ENCODE measurements around the gene HPCAL1. TPM values are rescaled to one million over a fixed set of nuclear protein-coding genes. Genes with fewer than 3 reads are reported as not detected.

Gene HPCAL1
- total RNA-seq, 1 donor from 2014 or later, result 110 TPM

GRCh38 chr2:10326151-10326616 is 23.5 kb downstream of the HPCAL1 start:
- no peak overlapping the region for H3K4me3 Mint-ChIP-seq (ENCODE audit: low read depth)
- no peaks in the 10 kb centered on the region for H3K27me3 Mint-ChIP-seq (ENCODE audit: low read depth)
- intact Hi-C loops (cut with micrococcal nuclease), result no loop called here
- H3K36me3 Mint-ChIP-seq (ENCODE audit: low read depth), result peaks cover 25% of the 10 kb centered on the region
- no peak overlapping the region for H3K27ac Mint-ChIP-seq
- no peak for DNase-seq (ENCODE audit: low spot score)
- no peaks in the 10 kb centered on the region for H3K9me3 Mint-ChIP-seq
- peaks cover 56% of the 10 kb centered on the region for H3K4me1 Mint-ChIP-seq (ENCODE audit: low read depth)

GRCh38 chr2:10326707-10327594 is 24.2 kb downstream of the HPCAL1 start:
- intact Hi-C loops (cut with micrococcal nuclease), result no loop called here
- peaks cover 60% of the 10 kb centered on the region for H3K4me1 Mint-ChIP-seq (ENCODE audit: low read depth)
- no peak for DNase-seq (ENCODE audit: low spot score)
- H3K4me3 Mint-ChIP-seq (ENCODE audit: low read depth), result no peak overlapping the region
- H3K9me3 Mint-ChIP-seq, result no peaks in the 10 kb centered on the region
- H3K27ac Mint-ChIP-seq, result peak overlapping the region; percentile 3
- H3K36me3 Mint-ChIP-seq (ENCODE audit: low read depth), result peaks cover 19% of the 10 kb centered on the region
- H3K27me3 Mint-ChIP-seq (ENCODE audit: low read depth), result no peaks in the 10 kb centered on the region

GRCh38 chr2:10327896-10328669 is 25.4 kb downstream of the HPCAL1 start:
- Mint-ChIP-seq H3K4me3 (ENCODE audit: low read depth) (no peak overlapping the region), H3K4me1 (ENCODE audit: low read depth) (peaks cover 70% of the 10 kb centered on the region), H3K9me3 (no peaks in the 10 kb centered on the region), H3K27me3 (ENCODE audit: low read depth) (no peaks in the 10 kb centered on the region), H3K36me3 (ENCODE audit: low read depth) (peaks cover 20% of the 10 kb centered on the region), H3K27ac (peak overlapping the region; percentile 48)
- intact Hi-C loops (cut with micrococcal nuclease), result loop anchor here (1.0 kb wide), 1 partner anchor 203 kb away; no protein-coding TSS in a partner anchor
- no peak for DNase-seq (ENCODE audit: low spot score)

GRCh38 chr2:10328670-10329579 is 26.2 kb downstream of the HPCAL1 start:
- Mint-ChIP-seq H3K27ac (peak overlapping the region; percentile 92), H3K36me3 (ENCODE audit: low read depth) (peaks cover 18% of the 10 kb centered on the region), H3K4me3 (ENCODE audit: low read depth) (peak overlapping the region; percentile 17)

GRCh38 chr2:10329580-10329879 is 26.8 kb downstream of the HPCAL1 start:
- H3K4me3 Mint-ChIP-seq (ENCODE audit: low read depth), result peak overlapping the region; percentile 95
- H3K27me3 Mint-ChIP-seq (ENCODE audit: low read depth), result no peaks in the 10 kb centered on the region
- peaks cover 71% of the 10 kb centered on the region for H3K4me1 Mint-ChIP-seq (ENCODE audit: low read depth)
- H3K27ac Mint-ChIP-seq, result peak overlapping the region; percentile 92
- H3K9me3 Mint-ChIP-seq, result no peaks in the 10 kb centered on the region
- peaks cover 19% of the 10 kb centered on the region for H3K36me3 Mint-ChIP-seq (ENCODE audit: low read depth)
- DNase-seq (ENCODE audit: low spot score), result no peak
- intact Hi-C loops (cut with micrococcal nuclease), result no loop called here

More at GRCh38 chr2:10328670-10329579, 26.2 kb downstream of the HPCAL1 start:
- no peak for DNase-seq (ENCODE audit: low spot score)
- intact Hi-C loops (cut with micrococcal nuclease), result loop anchor here (1.0 kb wide), 1 partner anchor 204 kb away; no protein-coding TSS in a partner anchor
- Mint-ChIP-seq H3K4me1 (ENCODE audit: low read depth) (peaks cover 73% of the 10 kb centered on the region), H3K27me3 (ENCODE audit: low read depth) (no peaks in the 10 kb centered on the region), H3K9me3 (no peaks in the 10 kb centered on the region)

- peaks cover 71% of the 10 kb centered on the region for H3K4me1 Mint-ChIP-seq (ENCODE audit: low read depth)
- peaks cover 25% of the 10 kb centered on the region for H3K36me3 Mint-ChIP-seq (ENCODE audit: low read depth)
- intact Hi-C loops (cut with micrococcal nuclease), result loop anchor here (5.0 kb wide), 1 partner anchor 58 kb away; no protein-coding TSS in a partner anchor
- peak overlapping the region; percentile 95 for H3K4me3 Mint-ChIP-seq (ENCODE audit: low read depth)
- no peaks in the 10 kb centered on the region for H3K27me3 Mint-ChIP-seq (ENCODE audit: low read depth)
- DNase-seq (ENCODE audit: low spot score), result peak; percentile 24
- H3K27ac Mint-ChIP-seq, result peak overlapping the region; percentile 92
- H3K9me3 Mint-ChIP-seq, result peaks cover 3% of the 10 kb centered on the region
Measured at GRCh38 chr2:10329880-10330699, 27.4 kb downstream of the HPCAL1 start.

GRCh38 chr2:10330700-10331026 is 28.0 kb downstream of the HPCAL1 start:
- Mint-ChIP-seq H3K27ac (peak overlapping the region; percentile 92), H3K4me1 (ENCODE audit: low read depth) (peaks cover 69% of the 10 kb centered on the region), H3K9me3 (peaks cover 5% of the 10 kb centered on the region), H3K27me3 (ENCODE audit: low read depth) (no peaks in the 10 kb centered on the region), H3K36me3 (ENCODE audit: low read depth) (peaks cover 30% of the 10 kb centered on the region), H3K4me3 (ENCODE audit: low read depth) (peak overlapping the region; percentile 95)
- DNase-seq (ENCODE audit: low spot score), result no peak
- intact Hi-C loops (cut with micrococcal nuclease), result loop anchor here (5.0 kb wide), 1 partner anchor 58 kb away; no protein-coding TSS in a partner anchor

GRCh38 chr2:10331027-10331701 is 28.5 kb downstream of the HPCAL1 start:
- H3K4me1 Mint-ChIP-seq (ENCODE audit: low read depth), result peaks cover 64% of the 10 kb centered on the region
- peaks cover 31% of the 10 kb centered on the region for H3K36me3 Mint-ChIP-seq (ENCODE audit: low read depth)
- intact Hi-C loops (cut with micrococcal nuclease), result loop anchor here (5.0 kb wide), 1 partner anchor 59 kb away; no protein-coding TSS in a partner anchor
- H3K27ac Mint-ChIP-seq, result peak overlapping the region; percentile 92
- DNase-seq (ENCODE audit: low spot score), result peak; percentile 64
- peak overlapping the region; percentile 95 for H3K4me3 Mint-ChIP-seq (ENCODE audit: low read depth)
- H3K27me3 Mint-ChIP-seq (ENCODE audit: low read depth), result no peaks in the 10 kb centered on the region
- H3K9me3 Mint-ChIP-seq, result peaks cover 5% of the 10 kb centered on the region

- peaks cover 31% of the 10 kb centered on the region for H3K36me3 Mint-ChIP-seq (ENCODE audit: low read depth)
- DNase-seq (ENCODE audit: low spot score), result peak; percentile 36
Measured at GRCh38 chr2:10331702-10332401, 29.1 kb downstream of the HPCAL1 start.

GRCh38 chr2:10332402-10333246 is 29.9 kb downstream of the HPCAL1 start:
- Mint-ChIP-seq H3K36me3 (ENCODE audit: low read depth) (peaks cover 31% of the 10 kb centered on the region), H3K9me3 (peaks cover 5% of the 10 kb centered on the region), H3K4me3 (ENCODE audit: low read depth) (peak overlapping the region; percentile 95), H3K4me1 (ENCODE audit: low read depth) (peaks cover 53% of the 10 kb centered on the region), H3K27me3 (ENCODE audit: low read depth) (no peaks in the 10 kb centered on the region), H3K27ac (peak overlapping the region; percentile 92)
- intact Hi-C loops (cut with micrococcal nuclease), result loop anchor here (1.0 to 5.0 kb wide), 5 partner anchors 30 to 210 kb away; partner anchors contain the start of genes HPCAL1 and RRM2
- no peak for DNase-seq (ENCODE audit: low spot score)

More at GRCh38 chr2:10331702-10332401, 29.1 kb downstream of the HPCAL1 start:
- Mint-ChIP-seq H3K4me1 (ENCODE audit: low read depth) (peaks cover 58% of the 10 kb centered on the region), H3K27me3 (ENCODE audit: low read depth) (no peaks in the 10 kb centered on the region), H3K9me3 (peaks cover 5% of the 10 kb centered on the region), H3K27ac (peak overlapping the region; percentile 92), H3K4me3 (ENCODE audit: low read depth) (peak overlapping the region; percentile 95)
- intact Hi-C loops (cut with micrococcal nuclease), result loop anchor here (1.0 to 5.0 kb wide), 5 partner anchors 30 to 210 kb away; partner anchors contain the start of genes HPCAL1 and RRM2
